Measurements from ENCODE around the gene ESYT1. TPM values are rescaled to one million over a fixed set of nuclear protein-coding genes. Genes with fewer than 3 reads are reported as not detected.
A peak's percentile ranks its signal among the peaks of the same experiment; 100 is the strongest.

The ESYT1 gene
- total and polyA plus RNA-seq, 9 of the 15 experiments (the other 6 are each of a cell fraction or from before 2014, with no cell fraction given), result 132 to 420 (median 164) TPM

DNA sequence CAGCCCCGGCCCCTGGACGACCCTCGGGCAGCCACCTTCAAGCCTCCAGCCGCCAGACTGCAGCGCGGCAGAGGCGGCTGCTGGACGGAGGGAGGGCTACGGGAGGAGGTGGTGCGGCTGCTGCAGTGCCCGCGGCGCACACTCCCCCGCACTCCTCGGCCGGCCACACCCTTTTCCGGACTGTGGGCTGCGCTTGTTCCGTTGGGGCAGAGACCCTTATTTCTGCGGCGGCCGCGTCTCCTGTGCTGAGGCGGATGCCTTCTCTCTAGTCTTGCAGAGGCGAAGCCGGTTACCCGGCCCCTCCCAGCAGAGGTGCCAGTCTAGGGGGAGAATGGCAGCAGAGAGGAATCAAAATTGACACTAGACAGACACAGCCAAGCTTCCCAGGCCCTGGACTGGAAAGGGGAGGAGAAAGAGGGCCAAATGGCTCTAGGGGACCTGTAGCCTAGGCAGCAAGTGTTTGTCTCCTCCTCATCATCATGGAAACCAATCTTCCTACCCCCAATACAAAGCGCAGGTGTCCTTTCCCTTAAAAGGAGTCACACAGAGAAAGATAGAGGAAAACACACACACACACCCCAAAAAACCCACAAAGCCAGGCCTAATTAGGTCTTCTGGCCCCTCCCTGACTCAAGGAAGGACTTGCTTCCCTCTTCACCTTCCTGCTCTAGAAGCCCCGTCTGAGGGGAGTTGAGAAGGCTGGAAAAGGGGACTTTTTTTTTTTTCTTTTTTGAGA, 1.3 kb downstream of the ESYT1 start (continued):
- TF ChIP-seq, protein P1, sequence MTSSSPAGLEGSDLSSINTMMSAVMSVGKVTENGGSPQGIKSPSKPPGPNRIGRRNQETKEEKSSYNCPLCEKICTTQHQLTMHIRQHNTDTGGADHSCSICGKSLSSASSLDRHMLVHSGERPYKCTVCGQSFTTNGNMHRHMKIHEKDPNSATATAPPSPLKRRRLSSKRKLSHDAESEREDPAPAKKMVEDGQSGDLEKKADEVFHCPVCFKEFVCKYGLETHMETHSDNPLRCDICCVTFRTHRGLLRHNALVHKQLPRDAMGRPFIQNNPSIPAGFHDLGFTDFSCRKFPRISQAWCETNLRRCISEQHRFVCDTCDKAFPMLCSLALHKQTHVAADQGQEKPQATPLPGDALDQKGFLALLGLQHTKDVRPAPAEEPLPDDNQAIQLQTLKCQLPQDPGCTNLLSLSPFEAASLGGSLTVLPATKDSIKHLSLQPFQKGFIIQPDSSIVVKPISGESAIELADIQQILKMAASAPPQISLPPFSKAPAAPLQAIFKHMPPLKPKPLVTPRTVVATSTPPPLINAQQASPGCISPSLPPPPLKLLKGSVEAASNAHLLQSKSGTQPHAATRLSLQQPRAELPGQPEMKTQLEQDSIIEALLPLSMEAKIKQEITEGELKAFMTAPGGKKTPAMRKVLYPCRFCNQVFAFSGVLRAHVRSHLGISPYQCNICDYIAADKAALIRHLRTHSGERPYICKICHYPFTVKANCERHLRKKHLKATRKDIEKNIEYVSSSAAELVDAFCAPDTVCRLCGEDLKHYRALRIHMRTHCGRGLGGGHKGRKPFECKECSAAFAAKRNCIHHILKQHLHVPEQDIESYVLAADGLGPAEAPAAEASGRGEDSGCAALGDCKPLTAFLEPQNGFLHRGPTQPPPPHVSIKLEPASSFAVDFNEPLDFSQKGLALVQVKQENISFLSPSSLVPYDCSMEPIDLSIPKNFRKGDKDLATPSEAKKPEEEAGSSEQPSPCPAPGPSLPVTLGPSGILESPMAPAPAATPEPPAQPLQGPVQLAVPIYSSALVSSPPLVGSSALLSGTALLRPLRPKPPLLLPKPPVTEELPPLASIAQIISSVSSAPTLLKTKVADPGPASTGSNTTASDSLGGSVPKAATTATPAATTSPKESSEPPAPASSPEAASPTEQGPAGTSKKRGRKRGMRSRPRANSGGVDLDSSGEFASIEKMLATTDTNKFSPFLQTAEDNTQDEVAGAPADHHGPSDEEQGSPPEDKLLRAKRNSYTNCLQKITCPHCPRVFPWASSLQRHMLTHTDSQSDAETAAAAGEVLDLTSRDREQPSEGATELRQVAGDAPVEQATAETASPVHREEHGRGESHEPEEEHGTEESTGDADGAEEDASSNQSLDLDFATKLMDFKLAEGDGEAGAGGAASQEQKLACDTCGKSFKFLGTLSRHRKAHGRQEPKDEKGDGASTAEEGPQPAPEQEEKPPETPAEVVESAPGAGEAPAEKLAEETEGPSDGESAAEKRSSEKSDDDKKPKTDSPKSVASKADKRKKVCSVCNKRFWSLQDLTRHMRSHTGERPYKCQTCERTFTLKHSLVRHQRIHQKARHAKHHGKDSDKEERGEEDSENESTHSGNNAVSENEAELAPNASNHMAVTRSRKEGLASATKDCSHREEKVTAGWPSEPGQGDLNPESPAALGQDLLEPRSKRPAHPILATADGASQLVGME (CRISPR knock-in tag; IDR thresholded peaks at IDR 0.05), result 0 out of 2 replicates have a peak, but pooled peaks have one; percentile 25
- TF ChIP-seq GTF2A2 (tag; IDR thresholded peaks at IDR 0.05), result no peak
- TF ChIP-seq SMC3 (conservative IDR thresholded peaks at IDR 0.05; ENCODE audit: insufficient read depth, low read depth, low read length), result no peak
- TF ChIP-seq, protein P2, sequence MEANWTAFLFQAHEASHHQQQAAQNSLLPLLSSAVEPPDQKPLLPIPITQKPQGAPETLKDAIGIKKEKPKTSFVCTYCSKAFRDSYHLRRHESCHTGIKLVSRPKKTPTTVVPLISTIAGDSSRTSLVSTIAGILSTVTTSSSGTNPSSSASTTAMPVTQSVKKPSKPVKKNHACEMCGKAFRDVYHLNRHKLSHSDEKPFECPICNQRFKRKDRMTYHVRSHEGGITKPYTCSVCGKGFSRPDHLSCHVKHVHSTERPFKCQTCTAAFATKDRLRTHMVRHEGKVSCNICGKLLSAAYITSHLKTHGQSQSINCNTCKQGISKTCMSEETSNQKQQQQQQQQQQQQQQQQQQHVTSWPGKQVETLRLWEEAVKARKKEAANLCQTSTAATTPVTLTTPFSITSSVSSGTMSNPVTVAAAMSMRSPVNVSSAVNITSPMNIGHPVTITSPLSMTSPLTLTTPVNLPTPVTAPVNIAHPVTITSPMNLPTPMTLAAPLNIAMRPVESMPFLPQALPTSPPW (CRISPR knock-in tag; IDR thresholded peaks at IDR 0.05), result peak; percentile 85

Measured in K562 (cell line).